Peyer's patch (tissue), 4 donors: ENCODE data around the gene RSRC1. TPM values are rescaled to one million over a fixed set of nuclear protein-coding genes. Genes with fewer than 3 reads are reported as not detected.

ENCODE experiments used
- DNase-seq, 3 donors: peaks; one replicate each; pipeline ENCODE4 v3.0.0-alpha.2; 2017 to 2019
- H3K27ac ChIP-seq, 4 donors: fragments of 200-600 bp; sonication (generic); one replicate each; pipeline ENCODE4 v1.5.1; 2016 to 2019
- H3K27me3 ChIP-seq, 2 donors: fragments of 200-600 bp; sonication (generic); one replicate each; pipeline ENCODE4 v1.5.1; 2019
- H3K36me3 ChIP-seq, 3 donors: fragments of 200-600 bp; sonication (generic); one replicate each; pipeline ENCODE4 v1.5.1; 2016 to 2019
- H3K4me1 ChIP-seq, 4 donors: fragments of 200-600 bp; sonication (generic); one replicate each; pipeline ENCODE4 v1.5.1; 2016 to 2019
- H3K4me3 ChIP-seq, 4 donors: fragments of 200-600 bp; sonication (generic); 1 replicate in 3 of 4; 2 replicates in 1 of 4; pipeline ENCODE4 v1.5.1; 2016 to 2019; ENCODE audit warnings: mild to moderate bottlenecking in 1 of 4
- H3K9me3 ChIP-seq, 4 donors: fragments of 200-600 bp; sonication (generic); one replicate each; pipeline ENCODE4 v1.5.1; 2016 to 2019; ENCODE audit warnings: mild to moderate bottlenecking in 1 of 4
- CTCF ChIP-seq, 6 experiments: fragments of 450-650 bp in 4 of 6; fragments of 200-600 bp in 2 of 6; sonication (generic) in 1 of 6; IDR thresholded peaks; one replicate each; pipeline ENCODE4 v1.5.1; 2017 to 2019; ENCODE audit warnings: antibody characterized with exemption in 6 of 6, mild to moderate bottlenecking in 3 of 6, moderate library complexity in 1 of 6
- POLR2A ChIP-seq, 2 donors: fragments of 450-650 bp; IDR thresholded peaks; one replicate each; pipeline ENCODE4 v1.5.1; 2017; ENCODE audit warnings: antibody characterized with exemption in 2 of 2, mild to moderate bottlenecking in 2 of 2, moderate library complexity in 2 of 2
- total RNA-seq, 4 donors: library from RNA; depleted of rRNA; stranded (reverse); fragments of >200 nt; gene quantifications; one replicate each; pipeline ENCODE4 v1.1.0, GENCODE V29; 2016

Gene RSRC1
- total RNA-seq, 4 donors from 2014 or later, result 12.4 to 152 (median 29.4) TPM

DNA sequence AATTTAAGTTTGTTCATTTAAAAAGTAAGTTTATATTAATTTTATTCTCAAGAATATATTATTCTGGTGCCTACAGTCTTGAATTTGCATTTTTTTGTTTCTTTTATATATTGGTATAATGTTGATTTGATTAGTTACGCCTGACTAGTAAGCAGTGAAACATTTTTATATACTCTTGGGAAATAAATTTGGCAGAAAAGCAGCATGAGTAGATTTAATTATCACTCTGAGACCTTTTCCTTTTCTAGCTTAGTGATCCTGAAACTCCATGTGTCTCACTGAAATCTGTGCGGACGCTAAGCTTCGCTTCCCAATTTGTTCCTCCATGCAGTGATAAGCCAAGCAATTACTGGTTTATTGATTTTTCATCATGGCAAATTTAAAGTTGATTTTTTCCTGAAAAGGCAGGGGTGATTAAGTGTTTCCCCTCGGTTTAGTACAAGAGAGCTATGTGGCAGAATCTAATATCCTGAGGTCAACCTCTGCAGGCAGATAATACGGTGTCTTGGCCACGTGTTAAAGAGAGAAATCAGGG lies 373.9 kb downstream of the RSRC1 start:
- DNase-seq, result no peak
- no peaks in the 10 kb centered on the region for H3K36me3 ChIP-seq
- H3K27me3 ChIP-seq, result no peaks in the 10 kb centered on the region
- no peak overlapping the region for H3K4me3 ChIP-seq
- no peaks in the 10 kb centered on the region for H3K4me1 ChIP-seq
- no peak overlapping the region for H3K27ac ChIP-seq
- no peaks in the 10 kb centered on the region for H3K9me3 ChIP-seq
- no peak for TF ChIP-seq POLR2A (IDR thresholded peaks at IDR 0.05)
- TF ChIP-seq CTCF (IDR thresholded peaks at IDR 0.05), result no peak

- H3K4me1 ChIP-seq, result no peaks in the 10 kb centered on the region
- no peak overlapping the region for H3K27ac ChIP-seq
- no peaks in the 10 kb centered on the region for H3K36me3 ChIP-seq
- no peaks in the 10 kb centered on the region for H3K27me3 ChIP-seq
- TF ChIP-seq POLR2A (IDR thresholded peaks at IDR 0.05) (no peak), CTCF (IDR thresholded peaks at IDR 0.05) (no peak)
- no peak overlapping the region for H3K4me3 ChIP-seq
- DNase-seq, result no peak
- no peaks in the 10 kb centered on the region for H3K9me3 ChIP-seq
These were observed 376.3 kb downstream of the RSRC1 start for GRCh38 chr3:158486200-158486599.

DNA sequence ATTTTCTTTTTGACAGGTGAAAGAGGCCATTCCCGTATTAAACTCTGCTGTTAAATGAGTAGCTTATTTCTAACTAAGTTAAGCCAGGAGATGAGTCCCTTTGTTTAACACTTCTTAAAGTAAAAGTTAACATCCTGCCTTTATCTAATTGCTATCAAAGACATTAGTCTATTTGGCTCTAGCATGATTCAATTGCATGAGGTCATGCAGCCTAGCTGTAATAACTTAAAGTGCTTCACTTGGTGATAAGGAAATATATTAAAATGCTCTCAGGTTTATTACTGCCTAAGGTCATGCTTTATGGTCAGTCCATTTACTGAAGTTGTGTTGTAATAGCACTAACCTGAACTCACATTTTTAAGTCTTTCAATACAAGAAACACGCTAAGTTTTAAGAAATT lies 378.8 kb downstream of the RSRC1 start:
- H3K4me3 ChIP-seq, result no peak overlapping the region
- no peaks in the 10 kb centered on the region for H3K4me1 ChIP-seq
- H3K27me3 ChIP-seq, result no peaks in the 10 kb centered on the region
- DNase-seq, result no peak
- no peaks in the 10 kb centered on the region for H3K9me3 ChIP-seq
- no peaks in the 10 kb centered on the region for H3K36me3 ChIP-seq
- TF ChIP-seq CTCF (IDR thresholded peaks at IDR 0.05) (no peak), POLR2A (IDR thresholded peaks at IDR 0.05) (no peak)
- no peak overlapping the region for H3K27ac ChIP-seq

DNA sequence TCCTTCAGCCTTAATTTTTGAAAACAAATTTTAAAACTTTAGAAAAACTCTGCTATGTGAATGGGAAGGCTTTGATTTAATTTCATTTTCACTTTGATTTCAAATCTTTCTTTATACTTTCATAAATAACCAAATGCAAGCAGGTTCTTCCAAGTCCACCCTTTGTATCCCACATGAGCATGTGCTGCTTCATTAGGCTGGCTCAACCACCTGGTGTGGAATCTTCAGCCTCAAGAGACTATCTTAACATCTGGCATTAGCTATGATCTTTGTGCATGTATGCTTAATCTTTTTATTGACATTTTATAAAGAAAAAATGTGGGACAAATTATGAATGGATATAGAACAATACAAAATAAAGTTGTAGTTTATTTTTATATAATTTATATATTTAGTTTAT lies 379.3 kb downstream of the RSRC1 start:
- H3K36me3 ChIP-seq, result no peaks in the 10 kb centered on the region
- no peak overlapping the region for H3K4me3 ChIP-seq
- no peak overlapping the region for H3K27ac ChIP-seq
- TF ChIP-seq POLR2A (IDR thresholded peaks at IDR 0.05), result no peak
- no peak for TF ChIP-seq CTCF (IDR thresholded peaks at IDR 0.05)
- H3K9me3 ChIP-seq, result no peaks in the 10 kb centered on the region
- no peaks in the 10 kb centered on the region for H3K4me1 ChIP-seq
- no peaks in the 10 kb centered on the region for H3K27me3 ChIP-seq
- DNase-seq, result no peak

- Histone ChIP-seq H3K4me1 (no peaks in the 10 kb centered on the region), H3K36me3 (no peaks in the 10 kb centered on the region), H3K27me3 (no peaks in the 10 kb centered on the region), H3K27ac (no peak overlapping the region), H3K4me3 (no peak overlapping the region), H3K9me3 (no peaks in the 10 kb centered on the region)
- no peak for DNase-seq
- TF ChIP-seq CTCF (IDR thresholded peaks at IDR 0.05) (no peak), POLR2A (IDR thresholded peaks at IDR 0.05) (no peak)
These were observed 382.1 kb downstream of the RSRC1 start for GRCh38 chr3:158491968-158492367.

- no peaks in the 10 kb centered on the region for H3K27me3 ChIP-seq
- DNase-seq, result no peak
- H3K9me3 ChIP-seq, result no peaks in the 10 kb centered on the region
- no peak overlapping the region for H3K4me3 ChIP-seq
- TF ChIP-seq POLR2A (IDR thresholded peaks at IDR 0.05) (no peak), CTCF (IDR thresholded peaks at IDR 0.05) (no peak)
- no peak overlapping the region for H3K27ac ChIP-seq
- no peaks in the 10 kb centered on the region for H3K36me3 ChIP-seq
- H3K4me1 ChIP-seq, result no peaks in the 10 kb centered on the region
These were observed 382.8 kb downstream of the RSRC1 start for GRCh38 chr3:158492685-158493084.
